H9 (cell line): ENCODE results near the gene APOL1. TPM values are rescaled to one million over a fixed set of nuclear protein-coding genes. Genes with fewer than 3 reads are reported as not detected.

ENCODE experiments used
- DNase-seq: peaks from one replicate; pipeline ENCODE4 v3.0.0-alpha.2; 2017
- H2AFZ ChIP-seq: one replicate; pipeline ENCODE4 v1.6.1; 2013; ENCODE audit warnings: mild to moderate bottlenecking, low read length, control low read depth, moderate library complexity
- H2AK5ac ChIP-seq: 2 replicates; pipeline ENCODE4 v1.6.1; 2013; ENCODE audit warnings: low read length, control low read depth, mixed read lengths; ENCODE audit not compliant: insufficient read length
- H2BK120ac ChIP-seq: one replicate; pipeline ENCODE4 v1.6.1; 2013; ENCODE audit warnings: low read depth, mild to moderate bottlenecking, low read length, control low read depth, inconsistent platforms; ENCODE audit not compliant: poor library complexity, severe bottlenecking
- H2BK12ac ChIP-seq: 2 replicates; pipeline ENCODE4 v1.6.1; 2013; ENCODE audit warnings: low read length, control low read depth, mixed read lengths, low read depth; ENCODE audit not compliant: insufficient read length
- H2BK15ac ChIP-seq: 2 replicates; pipeline ENCODE4 v1.6.1; 2013; ENCODE audit warnings: low read depth, low read length, control low read depth
- H2BK20ac ChIP-seq: one replicate; pipeline ENCODE4 v1.6.1; 2013; ENCODE audit warnings: low read depth, mild to moderate bottlenecking, low read length, control low read depth, inconsistent platforms; ENCODE audit not compliant: poor library complexity, severe bottlenecking
- H2BK5ac ChIP-seq: 2 replicates; pipeline ENCODE4 v1.6.1; 2013; ENCODE audit warnings: low read length, control low read depth, mixed read lengths; ENCODE audit not compliant: insufficient read length
- H3K14ac ChIP-seq: 2 replicates; pipeline ENCODE4 v1.6.1; 2013; ENCODE audit warnings: low read length, control low read depth; ENCODE audit not compliant: insufficient read depth
- H3K18ac ChIP-seq: 2 replicates; pipeline ENCODE4 v1.6.1; 2013; ENCODE audit warnings: low read depth, mild to moderate bottlenecking, mixed read lengths, low read length, control low read depth; ENCODE audit not compliant: insufficient read length
- H3K23ac ChIP-seq: 2 replicates; pipeline ENCODE4 v1.6.1; 2013; ENCODE audit warnings: low read length, control low read depth, mixed read lengths, low read depth; ENCODE audit not compliant: insufficient read length
- H3K23me2 ChIP-seq: 2 replicates; pipeline ENCODE4 v1.6.1; 2013; ENCODE audit warnings: low read depth, mild to moderate bottlenecking, mixed read lengths, low read length, control low read depth; ENCODE audit not compliant: insufficient read length, poor library complexity, severe bottlenecking
- H3K27ac ChIP-seq: 2 replicates; pipeline ENCODE4 v1.5.1; 2013; ENCODE audit warnings: low read length, control low read depth, mixed read lengths, low read depth; ENCODE audit not compliant: insufficient read length
- H3K27me3 ChIP-seq: 2 replicates; pipeline ENCODE4 v1.6.1; 2013; ENCODE audit warnings: low read length, control low read depth, inconsistent platforms; ENCODE audit not compliant: insufficient read depth
- H3K4ac ChIP-seq: 2 replicates; pipeline ENCODE4 v1.6.1; 2013; ENCODE audit warnings: low read depth, mild to moderate bottlenecking, control low read depth, inconsistent platforms, low read length, moderate library complexity
- H3K4me1 ChIP-seq: 2 replicates; pipeline ENCODE4 v1.6.1; 2013; ENCODE audit warnings: low read length, control low read depth, inconsistent platforms; ENCODE audit not compliant: insufficient read depth
- H3K4me2 ChIP-seq: 2 replicates; pipeline ENCODE4 v1.6.1; 2013; ENCODE audit warnings: low read length, control low read depth, mixed read lengths; ENCODE audit not compliant: insufficient read length, insufficient read depth
- H3K56ac ChIP-seq: 2 replicates; pipeline ENCODE4 v1.6.1; 2013; ENCODE audit warnings: low read depth, mild to moderate bottlenecking, mixed read lengths, low read length, control low read depth; ENCODE audit not compliant: insufficient read length
- H3K79me1 ChIP-seq: 2 replicates; pipeline ENCODE4 v1.6.1; 2013; ENCODE audit warnings: low read depth, mild to moderate bottlenecking, moderate library complexity, low read length, control low read depth, inconsistent platforms; ENCODE audit not compliant: insufficient read depth, poor library complexity, severe bottlenecking
- H3K79me2 ChIP-seq: 2 replicates; pipeline ENCODE4 v1.6.1; 2013; ENCODE audit warnings: low read length, control low read depth, inconsistent platforms; ENCODE audit not compliant: insufficient read depth
- H3K9ac ChIP-seq: 2 replicates; pipeline ENCODE4 v1.6.1; 2013; ENCODE audit warnings: low read length, control low read depth, mixed read lengths; ENCODE audit not compliant: insufficient read length; ENCODE audit errors: extremely low read depth
- H3K9me3 ChIP-seq: one replicate; pipeline ENCODE4 v1.6.1; 2013; ENCODE audit warnings: low read depth, low read length, inconsistent platforms; ENCODE audit not compliant: control insufficient read depth
- H3T11ph ChIP-seq: one replicate; pipeline ENCODE4 v1.6.1; 2013; ENCODE audit warnings: mild to moderate bottlenecking, low read length, control low read depth, inconsistent platforms
- H4K20me1 ChIP-seq: one replicate; pipeline ENCODE4 v1.6.1; 2013; ENCODE audit not compliant: control insufficient read depth, insufficient read length, insufficient read depth
- H4K5ac ChIP-seq: 2 replicates; pipeline ENCODE4 v1.6.1; 2013; ENCODE audit warnings: low read depth, mild to moderate bottlenecking, mixed read lengths, low read length, control low read depth; ENCODE audit not compliant: insufficient read length
- H4K8ac ChIP-seq: replicated peaks from 2 replicates; pipeline ENCODE4 v1.6.1; 2013; ENCODE audit warnings: low read length, control low read depth, mixed read lengths, low read depth; ENCODE audit not compliant: insufficient read length
- H4K91ac ChIP-seq: 2 replicates; pipeline ENCODE4 v1.6.1; 2013; ENCODE audit warnings: low read depth, mild to moderate bottlenecking, moderate library complexity, mixed read lengths, low read length, control low read depth; ENCODE audit not compliant: insufficient read length
- H3K27ac Mint-ChIP-seq, 3 experiments: 2 replicates in 2 of 3; 3 replicates in 1 of 3; pipeline ENCODE4 v1.8.0; 2020 to 2021; ENCODE audit warnings: mixed read lengths in 3 of 3, mild to moderate bottlenecking in 1 of 3, moderate library complexity in 1 of 3
- H3K27me3 Mint-ChIP-seq: 2 replicates; pipeline ENCODE4 v1.8.0; 2021; ENCODE audit warnings: low read depth, mild to moderate bottlenecking, moderate library complexity, mixed read lengths
- H3K36me3 Mint-ChIP-seq, 3 experiments: 2 replicates in 2 of 3; 3 replicates in 1 of 3; pipeline ENCODE4 v1.8.0; 2020 to 2021; ENCODE audit warnings: low read depth in 3 of 3, mixed read lengths in 3 of 3; ENCODE audit not compliant: insufficient read depth in 1 of 3
- H3K4me1 Mint-ChIP-seq, 2 experiments: 2 replicates each; pipeline ENCODE4 v1.8.0; 2020; ENCODE audit warnings: mixed read lengths in 2 of 2
- H3K4me3 Mint-ChIP-seq, 2 experiments: 2 replicates in 1 of 2; 3 replicates in 1 of 2; pipeline ENCODE4 v1.8.0; 2020 to 2021; ENCODE audit warnings: mild to moderate bottlenecking in 2 of 2, mixed read lengths in 2 of 2, moderate library complexity in 1 of 2
- H3K9me3 Mint-ChIP-seq, 2 experiments: 2 replicates in 1 of 2; 3 replicates in 1 of 2; pipeline ENCODE4 v1.8.0; 2020; ENCODE audit warnings: mild to moderate bottlenecking in 2 of 2, mixed read lengths in 2 of 2, moderate library complexity in 1 of 2
- CTCF ChIP-seq: fragments of 200-600 bp; sonication (generic); conservative IDR thresholded peaks from 3 replicates; pipeline ENCODE4 v1.8.0; 2021; ENCODE audit warnings: antibody characterized with exemption, mild to moderate bottlenecking
- WGBS: extraction: QIAGEN DNeasy Blood & Tissue Kit; methylation state at CpG from one replicate; pipeline ENCODE4 v1.1.7; 2013; ENCODE audit warnings: missing lambda C conversion rate, low lambda C conversion rate, mixed read lengths; ENCODE audit not compliant: insufficient read length; ENCODE audit errors: extremely low coverage; 5-methylcytosine and 5-hydroxymethylcytosine counted together
- total RNA-seq: library from RNA; stranded (reverse); gene quantifications from 2 replicates; pipeline ENCODE4 v1.2.1, GENCODE V29; 2021

APOL1 gene
- total RNA-seq, 1 experiment from 2014 or later, result not detected

DNA sequence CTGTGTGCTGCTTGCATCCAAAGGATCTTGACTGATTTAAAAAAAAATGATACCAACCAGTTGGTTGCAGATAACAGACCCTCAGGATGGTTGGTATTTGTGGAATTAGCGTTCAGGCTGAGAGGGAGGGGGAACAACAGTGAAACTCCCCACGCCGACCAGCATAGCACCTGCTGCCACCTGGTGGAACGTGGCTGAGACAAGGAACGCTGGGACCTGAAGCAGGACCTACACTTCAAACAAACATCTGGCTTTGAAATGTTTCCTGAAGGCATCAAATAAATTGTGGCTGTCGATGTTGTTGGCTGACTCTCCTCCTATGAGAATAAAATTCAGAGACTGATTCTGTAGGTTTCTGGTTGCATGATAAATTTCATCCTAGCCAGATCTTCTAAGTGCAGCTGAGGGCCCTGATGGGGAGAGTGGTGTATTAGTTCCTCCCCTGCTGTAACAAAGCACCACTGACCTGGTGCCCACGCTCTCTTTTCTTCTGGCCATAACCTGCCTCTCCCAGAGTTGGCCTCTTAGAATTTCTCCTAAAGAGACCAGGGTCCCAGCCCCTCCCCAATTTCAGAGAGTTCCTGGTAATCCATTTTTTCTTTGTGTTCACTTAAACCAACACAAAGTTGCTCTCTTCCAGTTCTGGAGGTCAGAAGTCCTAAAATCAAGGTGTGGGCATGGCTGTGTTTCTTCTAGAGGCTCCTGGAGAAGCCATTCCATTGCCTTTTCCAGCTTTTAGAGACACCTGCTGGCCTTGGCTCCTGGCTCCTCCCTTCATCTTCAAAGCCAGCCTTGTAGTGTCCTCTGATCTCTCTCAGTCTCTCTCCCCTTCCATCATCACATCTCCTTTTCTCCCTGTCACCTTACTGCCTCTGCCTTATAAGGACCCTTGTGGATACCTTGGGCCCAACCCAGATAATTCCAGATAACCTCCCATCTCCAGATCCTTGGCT lies 30.9 kb upstream of the APOL1 start:
- no CpG with 5 or more reads among the region's 7 CpGs for WGBS
- H4K91ac ChIP-seq, result no peak overlapping the region
- H4K20me1 ChIP-seq, result no peaks in the 10 kb centered on the region
- no peaks in the 10 kb centered on the region for H3K23me2 ChIP-seq
- no peaks in the 10 kb centered on the region for H3K79me1 ChIP-seq
- H3K14ac ChIP-seq, result no peak overlapping the region
- no peaks in the 10 kb centered on the region for H3K27me3 ChIP-seq
- Mint-ChIP-seq H3K9me3 (no peaks in the 10 kb centered on the region; a peak in 1 of 5 replicates), H3K27ac (peak overlapping the region in 1 of 3 experiments; percentile 58; a peak in 2 of 7 replicates), H3K27me3 (peaks cover 5% of the 10 kb centered on the region), H3K36me3 (peaks cover 5 to 11% (median 6%) of the 10 kb centered on the region in 3 experiments; a peak in 4 of 7 replicates), H3K4me3 (no peak overlapping the region), H3K4me1 (peaks cover 20% of the 10 kb centered on the region in 2 experiments)
- H2BK12ac ChIP-seq, result no peak overlapping the region
- TF ChIP-seq CTCF, result peak; percentile 82
- no peak overlapping the region for H2AK5ac ChIP-seq
- H2BK15ac ChIP-seq, result no peak overlapping the region
- H3K79me2 ChIP-seq, result no peaks in the 10 kb centered on the region
- no peak overlapping the region for H2BK120ac ChIP-seq
- H2AFZ ChIP-seq, result no peak overlapping the region
- H3T11ph ChIP-seq, result no peak overlapping the region
- no peak overlapping the region for H3K4ac ChIP-seq
- H4K5ac ChIP-seq, result no peak overlapping the region
- no peaks in the 10 kb centered on the region for H3K9me3 ChIP-seq
- H3K9ac ChIP-seq, result no peak overlapping the region
- H3K18ac ChIP-seq, result no peak overlapping the region
- DNase-seq, result peak; percentile 80
- no peak overlapping the region for H3K4me2 ChIP-seq
- H3K27ac ChIP-seq, result no peak overlapping the region
- H4K8ac ChIP-seq, result no peak overlapping the region
- H2BK5ac ChIP-seq, result no peak overlapping the region
- H3K23ac ChIP-seq, result no peak overlapping the region
- H2BK20ac ChIP-seq, result no peak overlapping the region
- no peak overlapping the region for H3K56ac ChIP-seq
- no peaks in the 10 kb centered on the region for H3K4me1 ChIP-seq
